BE2C (cell line): ENCODE results near the gene CABLES1.
"Not testable (repeated sequence)": the region's sequence is repeated elsewhere in the genome, so short reads cannot be mapped to it uniquely, and the experiment has no call there.

ENCODE experiments used
- DNase-seq: peaks from one replicate; pipeline ENCODE4 v3.0.0-alpha.2; 2020
- H3K27me3 ChIP-seq: fragments of 250-450 bp; sonication (Bioruptor Pico); 2 replicates; pipeline ENCODE4 v1.5.1; 2020; ENCODE audit warnings: mild to moderate bottlenecking
- H3K36me3 ChIP-seq: fragments of 250-450 bp; sonication (Bioruptor Pico); 2 replicates; pipeline ENCODE4 v1.5.1; 2020; ENCODE audit warnings: mild to moderate bottlenecking
- H3K4me1 ChIP-seq: fragments of 250-450 bp; sonication (Bioruptor Pico); 2 replicates; pipeline ENCODE4 v1.5.1; 2020
- H3K4me3 ChIP-seq: 2 replicates; pipeline ENCODE4 v1.5.1; 2011; ENCODE audit warnings: low read depth, low read length
- H3K9me3 ChIP-seq: fragments of 250-450 bp; sonication (Bioruptor Pico); 2 replicates; pipeline ENCODE4 v1.5.1; 2020
- TF ChIP-seq, protein P1 (sequence below): IDR thresholded peaks from 2 replicates; pipeline ENCODE4 v1.5.1; 2012; ENCODE audit warnings: mild to moderate bottlenecking, low read depth, low read length

Gene CABLES1

GRCh38 chr18:23093772-23094171, 41.5 kb upstream of the CABLES1 start:
- Histone ChIP-seq H3K4me3 (no peak overlapping the region), H3K36me3 (no peaks in the 10 kb centered on the region), H3K9me3 (no peaks in the 10 kb centered on the region), H3K27me3 (no peaks in the 10 kb centered on the region), H3K4me1 (no peaks in the 10 kb centered on the region)
- DNase-seq = no peak
- TF ChIP-seq, protein P1, sequence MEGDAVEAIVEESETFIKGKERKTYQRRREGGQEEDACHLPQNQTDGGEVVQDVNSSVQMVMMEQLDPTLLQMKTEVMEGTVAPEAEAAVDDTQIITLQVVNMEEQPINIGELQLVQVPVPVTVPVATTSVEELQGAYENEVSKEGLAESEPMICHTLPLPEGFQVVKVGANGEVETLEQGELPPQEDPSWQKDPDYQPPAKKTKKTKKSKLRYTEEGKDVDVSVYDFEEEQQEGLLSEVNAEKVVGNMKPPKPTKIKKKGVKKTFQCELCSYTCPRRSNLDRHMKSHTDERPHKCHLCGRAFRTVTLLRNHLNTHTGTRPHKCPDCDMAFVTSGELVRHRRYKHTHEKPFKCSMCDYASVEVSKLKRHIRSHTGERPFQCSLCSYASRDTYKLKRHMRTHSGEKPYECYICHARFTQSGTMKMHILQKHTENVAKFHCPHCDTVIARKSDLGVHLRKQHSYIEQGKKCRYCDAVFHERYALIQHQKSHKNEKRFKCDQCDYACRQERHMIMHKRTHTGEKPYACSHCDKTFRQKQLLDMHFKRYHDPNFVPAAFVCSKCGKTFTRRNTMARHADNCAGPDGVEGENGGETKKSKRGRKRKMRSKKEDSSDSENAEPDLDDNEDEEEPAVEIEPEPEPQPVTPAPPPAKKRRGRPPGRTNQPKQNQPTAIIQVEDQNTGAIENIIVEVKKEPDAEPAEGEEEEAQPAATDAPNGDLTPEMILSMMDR = no peak

DNA sequence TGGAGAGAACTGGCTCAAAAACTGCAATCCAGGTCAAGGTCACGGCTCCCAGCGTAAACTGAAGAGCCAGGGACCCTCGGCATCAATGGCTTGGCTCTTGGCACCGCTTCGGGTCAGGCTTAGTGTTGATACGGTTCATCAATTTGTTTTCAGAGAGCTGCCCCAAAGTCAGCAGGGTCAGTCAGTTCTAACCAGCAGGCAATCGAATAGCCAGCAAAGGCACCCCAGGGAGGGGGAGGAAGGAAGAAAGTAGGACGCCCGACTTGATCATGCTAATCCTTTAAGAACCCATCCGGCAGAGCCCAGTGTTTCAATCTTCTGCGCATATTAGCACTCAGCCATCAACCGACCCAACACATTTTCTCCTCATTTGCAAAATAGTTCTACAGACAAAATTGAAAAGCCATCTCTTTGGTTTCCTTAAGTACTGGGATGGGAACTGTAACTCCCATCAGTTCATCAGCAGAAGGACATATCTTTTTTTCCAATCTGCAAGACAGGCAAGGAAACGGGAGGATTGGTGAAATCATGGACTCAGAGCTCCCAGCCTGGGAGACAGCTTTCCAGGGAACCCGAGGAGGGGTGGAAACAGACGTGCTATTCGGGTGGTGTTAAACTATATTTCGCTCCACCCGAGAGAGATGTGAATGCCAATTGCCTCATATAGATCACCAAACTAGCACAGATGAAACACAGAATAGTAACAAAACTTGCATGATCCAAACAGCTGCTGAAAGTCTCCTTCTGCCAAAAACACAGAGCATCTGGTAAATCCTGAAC, 40.7 kb upstream of the CABLES1 start:
- H3K36me3 ChIP-seq = no peaks in the 10 kb centered on the region
- H3K4me3 ChIP-seq = no peak overlapping the region
- no peaks in the 10 kb centered on the region for H3K4me1 ChIP-seq
- TF ChIP-seq, protein P1 = no peak
- H3K27me3 ChIP-seq = no peaks in the 10 kb centered on the region
- no peak for DNase-seq
- H3K9me3 ChIP-seq = no peaks in the 10 kb centered on the region

GRCh38 chr18:23095463-23095862, 39.8 kb upstream of the CABLES1 start:
- no peaks in the 10 kb centered on the region for H3K36me3 ChIP-seq
- H3K27me3 ChIP-seq = no peaks in the 10 kb centered on the region
- H3K4me1 ChIP-seq = no peaks in the 10 kb centered on the region
- DNase-seq = no peak
- no peak overlapping the region for H3K4me3 ChIP-seq
- TF ChIP-seq, protein P1 = peak; percentile 26; the same call in 1 of the 2 replicates
- H3K9me3 ChIP-seq = no peaks in the 10 kb centered on the region

GRCh38 chr18:23097016-23097415, 38.3 kb upstream of the CABLES1 start:
- not testable (repeated sequence) for H3K4me3 ChIP-seq, H3K9me3 ChIP-seq, DNase-seq, H3K27me3 ChIP-seq, H3K4me1 ChIP-seq, H3K36me3 ChIP-seq

- Histone ChIP-seq H3K36me3 (no peaks in the 10 kb centered on the region), H3K9me3 (no peaks in the 10 kb centered on the region), H3K27me3 (no peaks in the 10 kb centered on the region), H3K4me1 (no peaks in the 10 kb centered on the region), H3K4me3 (no peak overlapping the region)
- no peak for DNase-seq
- TF ChIP-seq, protein P1 = no peak
Measured at GRCh38 chr18:23099621-23100020, 35.7 kb upstream of the CABLES1 start.

- DNase-seq = no peak
- TF ChIP-seq, protein P1 = no peak
- Histone ChIP-seq H3K36me3 (no peaks in the 10 kb centered on the region), H3K9me3 (no peaks in the 10 kb centered on the region), H3K4me3 (no peak overlapping the region), H3K4me1 (no peaks in the 10 kb centered on the region), H3K27me3 (no peaks in the 10 kb centered on the region)
Measured at GRCh38 chr18:23101861-23102432, 33.3 kb upstream of the CABLES1 start.
